Heart left ventricle (tissue), 16 donors: ENCODE results near the gene PKP1. TPM values are rescaled to one million over a fixed set of nuclear protein-coding genes. Genes with fewer than 3 reads are reported as not detected.

Experiments
- ATAC-seq, 4 donors: fragments of 200-7000 bp; cut with Tn5 transposase; one replicate each; pipeline ENCODE4 v1.9.1; 2020 to 2022; ENCODE audit warnings: moderate library complexity in 4 of 4, mild to moderate bottlenecking in 3 of 4, moderate number of reproducible peaks in 1 of 4
- DNase-seq, 5 donors: peaks; one replicate each; pipeline ENCODE4 v3.0.0-alpha.2; 2020
- H3K27ac ChIP-seq, 12 donors: fragments of 200-600 bp; sonication (generic) in 4 of 12; one replicate each; pipeline versions ENCODE4 v1.5.0 to v1.8.0; 2016 to 2022; ENCODE audit warnings: mild to moderate bottlenecking in 2 of 12
- H3K27me3 ChIP-seq, 9 donors: fragments of 200-600 bp; sonication (generic) in 2 of 9; one replicate each; pipeline versions ENCODE4 v1.5.1 to v1.8.0; 2016 to 2022; ENCODE audit warnings: mild to moderate bottlenecking in 3 of 9
- H3K36me3 ChIP-seq, 9 donors: fragments of 200-600 bp; sonication (generic) in 2 of 9; one replicate each; pipeline versions ENCODE4 v1.5.0 to v1.8.0; 2018 to 2022; ENCODE audit warnings: mild to moderate bottlenecking in 2 of 9
- H3K4me1 ChIP-seq, 12 donors: fragments of 200-600 bp; sonication (generic) in 4 of 12; one replicate each; pipeline versions ENCODE4 v1.5.0 to v1.8.0; 2016 to 2022; ENCODE audit warnings: mild to moderate bottlenecking in 3 of 12
- H3K4me3 ChIP-seq, 12 donors: fragments of 200-600 bp; sonication (generic) in 4 of 12; one replicate each; pipeline versions ENCODE4 v1.5.0 to v1.8.0; 2017 to 2022; ENCODE audit warnings: mild to moderate bottlenecking in 9 of 12, moderate library complexity in 4 of 12
- H3K9me3 ChIP-seq, 12 donors: fragments of 200-600 bp; sonication (generic) in 4 of 12; one replicate each; pipeline versions ENCODE4 v1.5.0 to v1.8.0; 2016 to 2022; ENCODE audit warnings: mild to moderate bottlenecking in 1 of 12
- POLR2A ChIP-seq, 2 donors: fragments of 450-650 bp; IDR thresholded peaks; one replicate each; pipeline ENCODE4 v1.6.1; 2017; ENCODE audit warnings: antibody characterized with exemption in 2 of 2, mild to moderate bottlenecking in 2 of 2, moderate library complexity in 2 of 2
- WGBS, 4 donors: extraction: QIAGEN DNeasy Blood & Tissue Kit in 2 of 4; methylation state at CpG; one replicate each; pipeline versions ENCODE4 v1.1.5 to v1.1.7; 2013 to 2018; 5-methylcytosine and 5-hydroxymethylcytosine counted together
- intact Hi-C, 10 donors: fragments of 100-400 bp; cut with DNase I; formaldehyde crosslinking; loops; one replicate each; pipeline versions ENCODE4 v1.11.1 to v1.14.2; 2022
- polyA plus RNA-seq, 2 donors: library from polyadenylated mRNA; stranded (reverse); fragments of 200-250 nt; gene quantifications; one replicate each; pipeline ENCODE4 v1.2.3, GENCODE V29; 2013
- total RNA-seq, 9 donors: library from RNA; depleted of rRNA in 2 of 9; stranded (reverse); fragments of >200 nt in 2 of 9; fragmentation: NEBNext Ultra II Directional in 3 of 9; extraction: Animal tissue kit (Norgen Biotek cat#: 25700) in 3 of 9; gene quantifications; one replicate each; pipeline versions ENCODE4 v1.1.0 to v1.2.4, GENCODE V29; 2016 to 2023
- TF ChIP-seq, protein P1 (sequence below), 12 donors: fragments of 200-600 bp; sonication (generic) in 4 of 12; IDR thresholded peaks; one replicate each; pipeline versions ENCODE4 v1.5.0 to v1.8.0; 2018 to 2022; ENCODE audit warnings: antibody characterized with exemption in 12 of 12, mild to moderate bottlenecking in 5 of 12
- donor health status: ischemic (EF 13 %, LVEDD 7.1; RV severe dilation, severe dysfunction).
- donor health status: healthy with polysubstance abuse.
- donor health status: DM: no; HTN: yes; CAD: no.
- donor health status: DM: no; HTN: no; CAD: no.
- donor health status: ischemic (EF 25% LVEDD 6.9; RV normal size, moderate dysfunction).
- donor health status: ischemic (EF 25% LVEDD 5.7; RV mildly dilated, moderate dysfunction).
- donor health status: healthy.
- donor health status: DM: yes; HTN: yes; CAD: no.
- donor health status: ischemic (EF 35%, LVEDD 5.7; RV mildly dilated, moderate dysfunction).
- donor health status: nonischemic (EF 11% LVEDD 7.7; RV severe dilation, severe dysfunction).
- donor health status: DM: yes; HTN: yes; CAD: no.
- donor health status: PGD.
- donor health status: ischemic (EF 29% LVEDD 5.4; RV normal size, mild dysfunction).
- donor health status: nonischemic (EF 23%, LVEDD 6.1; RV moderate dilation, normal function).

The PKP1 gene
- total and polyA plus RNA-seq, 11 donors, result 0.09 to 1.6 (median 0.32) TPM; not detected in 3

DNA sequence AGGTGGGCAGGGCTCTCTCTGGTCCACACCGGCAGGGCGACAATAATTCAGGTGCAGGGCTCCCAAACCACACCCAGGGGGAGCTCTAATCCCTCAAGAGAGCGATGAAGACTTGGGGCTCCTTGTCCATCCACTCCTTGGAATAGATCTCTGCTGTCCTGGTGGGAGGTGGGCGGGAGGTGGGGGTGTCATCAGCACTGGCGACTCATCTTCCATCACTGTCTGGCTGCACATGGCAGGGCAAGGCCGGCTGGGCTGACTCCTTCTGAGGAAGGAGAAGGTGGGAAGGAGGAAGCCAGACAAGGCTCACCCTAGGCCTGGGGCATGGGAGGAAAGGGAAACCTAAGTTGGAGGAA is 64.9 kb downstream of the PKP1 start:
- WGBS, 4 donors, result 18 to 32% (median 27%) methylated on average over 6 of the region's 6 CpGs
- intact Hi-C loops, result loop anchor here in 7 of 10 donors (1.0 to 5.0 kb wide), 7 partner anchors 36 to 164 kb away; no protein-coding TSS in a partner anchor
- no peaks in the 10 kb centered on the region for H3K27me3 ChIP-seq
- DNase-seq, result peak in 3 of 5 donors; percentile 24 to 55 (median 37)
- H3K27ac ChIP-seq, result no peak overlapping the region
- H3K36me3 ChIP-seq, result no peaks in the 10 kb centered on the region
- peak; percentile 7 to 42 (median 26) for ATAC-seq
- H3K9me3 ChIP-seq, result no peaks in the 10 kb centered on the region
- H3K4me3 ChIP-seq, result no peak overlapping the region
- H3K4me1 ChIP-seq, result peaks cover 0 to 13% (median 0%) of the 10 kb centered on the region in 12 donors
- no peak for TF ChIP-seq POLR2A (IDR thresholded peaks at IDR 0.05)
- TF ChIP-seq, protein P1, sequence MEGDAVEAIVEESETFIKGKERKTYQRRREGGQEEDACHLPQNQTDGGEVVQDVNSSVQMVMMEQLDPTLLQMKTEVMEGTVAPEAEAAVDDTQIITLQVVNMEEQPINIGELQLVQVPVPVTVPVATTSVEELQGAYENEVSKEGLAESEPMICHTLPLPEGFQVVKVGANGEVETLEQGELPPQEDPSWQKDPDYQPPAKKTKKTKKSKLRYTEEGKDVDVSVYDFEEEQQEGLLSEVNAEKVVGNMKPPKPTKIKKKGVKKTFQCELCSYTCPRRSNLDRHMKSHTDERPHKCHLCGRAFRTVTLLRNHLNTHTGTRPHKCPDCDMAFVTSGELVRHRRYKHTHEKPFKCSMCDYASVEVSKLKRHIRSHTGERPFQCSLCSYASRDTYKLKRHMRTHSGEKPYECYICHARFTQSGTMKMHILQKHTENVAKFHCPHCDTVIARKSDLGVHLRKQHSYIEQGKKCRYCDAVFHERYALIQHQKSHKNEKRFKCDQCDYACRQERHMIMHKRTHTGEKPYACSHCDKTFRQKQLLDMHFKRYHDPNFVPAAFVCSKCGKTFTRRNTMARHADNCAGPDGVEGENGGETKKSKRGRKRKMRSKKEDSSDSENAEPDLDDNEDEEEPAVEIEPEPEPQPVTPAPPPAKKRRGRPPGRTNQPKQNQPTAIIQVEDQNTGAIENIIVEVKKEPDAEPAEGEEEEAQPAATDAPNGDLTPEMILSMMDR (IDR thresholded peaks at IDR 0.05), result peak in 11 of 12 donors; percentile 38 to 59 (median 49)

DNA sequence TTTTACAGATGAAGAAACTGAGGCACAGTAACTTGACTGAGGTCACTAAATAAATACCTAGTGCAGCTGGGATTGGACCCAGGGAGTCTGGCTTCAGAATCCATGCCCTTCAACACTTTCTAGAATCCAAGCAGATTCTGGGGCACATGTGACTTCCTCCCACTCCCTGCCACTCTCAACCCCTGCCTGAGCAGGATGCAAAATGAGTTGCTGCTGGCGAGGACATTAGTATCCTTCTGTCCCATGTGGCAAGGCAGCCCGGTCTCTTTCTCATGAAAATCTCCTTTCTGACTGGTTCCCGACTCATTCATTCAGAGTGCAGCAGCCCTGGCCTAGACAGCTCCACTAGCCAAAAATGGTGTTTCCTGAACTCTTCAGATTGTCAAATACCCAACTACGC is 65.8 kb downstream of the PKP1 start:
- intact Hi-C loops, result loop anchor here in 6 of 10 donors (5.0 kb wide), 6 partner anchors 37 to 163 kb away; no protein-coding TSS in a partner anchor
- no peak for ATAC-seq
- Histone ChIP-seq H3K36me3 (no peaks in the 10 kb centered on the region), H3K4me1 (peaks cover 0 to 13% (median 0%) of the 10 kb centered on the region in 12 donors), H3K9me3 (no peaks in the 10 kb centered on the region), H3K27me3 (no peaks in the 10 kb centered on the region), H3K4me3 (no peak overlapping the region), H3K27ac (no peak overlapping the region)
- DNase-seq, result peak in 2 of 5 donors; percentile 8 to 20
- no peak for TF ChIP-seq POLR2A (IDR thresholded peaks at IDR 0.05)
- TF ChIP-seq, protein P1 (IDR thresholded peaks at IDR 0.05), result no peak
- 67 to 87% (median 75%) methylated on average over 4 of the region's 4 CpGs for WGBS, 4 donors

DNA sequence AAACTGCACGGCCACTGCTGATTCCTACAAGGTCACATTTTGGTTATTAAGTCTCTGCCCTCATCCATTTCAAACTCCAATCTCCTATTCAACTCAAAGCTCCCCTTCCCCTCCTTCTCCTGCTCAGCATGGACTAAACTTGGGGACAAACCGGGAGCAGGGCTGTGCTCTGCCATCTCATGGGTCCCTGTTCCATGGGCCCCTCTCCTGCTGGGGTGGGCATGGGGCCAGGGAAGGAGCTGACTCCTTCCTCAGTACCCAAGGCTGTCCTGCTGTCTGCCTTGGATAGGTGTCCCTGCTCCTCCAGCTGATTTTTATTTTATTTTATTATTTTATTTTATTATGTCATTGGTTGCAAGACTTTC is 67.0 kb downstream of the PKP1 start:
- intact Hi-C loops, result no loop called here
- Histone ChIP-seq H3K4me1 (peaks cover 0 to 24% (median 2%) of the 10 kb centered on the region in 12 donors), H3K27me3 (no peaks in the 10 kb centered on the region), H3K9me3 (no peaks in the 10 kb centered on the region), H3K4me3 (no peak overlapping the region), H3K27ac (no peak overlapping the region), H3K36me3 (no peaks in the 10 kb centered on the region)
- WGBS, 4 donors, result 77 to 85% (median 80%) methylated on average over 2 of the region's 2 CpGs
- ATAC-seq, result no peak
- peak in 2 of 5 donors; percentile 18 to 23 for DNase-seq
- TF ChIP-seq POLR2A (IDR thresholded peaks at IDR 0.05), result no peak
- TF ChIP-seq, protein P1 (IDR thresholded peaks at IDR 0.05), result no peak

DNA sequence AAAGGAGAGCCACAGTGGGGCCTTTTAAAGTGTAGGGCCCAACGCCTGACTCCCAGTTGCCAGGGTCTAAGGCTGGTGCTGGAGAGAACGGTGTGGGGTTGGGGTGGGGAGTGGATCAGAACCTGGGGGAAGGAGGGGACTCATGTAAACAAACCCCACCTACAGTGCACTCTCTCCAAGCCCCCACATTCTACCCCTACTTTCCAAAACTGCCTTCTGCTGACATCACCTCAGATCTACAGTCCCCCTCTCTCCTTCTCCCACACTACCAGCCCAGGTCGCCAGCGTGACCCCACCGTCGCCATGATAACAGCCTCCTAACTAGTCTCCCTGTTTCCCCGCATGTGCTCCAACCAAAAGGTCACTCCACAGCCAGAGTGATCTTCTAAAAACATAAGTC is 67.6 kb downstream of the PKP1 start:
- no peak overlapping the region for H3K27ac ChIP-seq
- H3K4me1 ChIP-seq, result peaks cover 0 to 25% (median 2%) of the 10 kb centered on the region in 12 donors
- WGBS, 4 donors, result 81 to 89% (median 87%) methylated on average over 7 of the region's 7 CpGs
- H3K9me3 ChIP-seq, result no peaks in the 10 kb centered on the region
- H3K36me3 ChIP-seq, result no peaks in the 10 kb centered on the region
- no peak overlapping the region for H3K4me3 ChIP-seq
- DNase-seq (peak in 2 of 5 donors; percentile 17 to 26), ATAC-seq (no peak)
- H3K27me3 ChIP-seq, result no peaks in the 10 kb centered on the region
- intact Hi-C loops, result no loop called here
- TF ChIP-seq POLR2A (IDR thresholded peaks at IDR 0.05), result no peak
- TF ChIP-seq, protein P1 (IDR thresholded peaks at IDR 0.05), result no peak
